ENCODE results near the gene LYPD5.
"Not testable (repeated sequence)": the region's sequence is repeated elsewhere in the genome, so short reads cannot be mapped to it uniquely, and the experiment has no call there.

Gene LYPD5

DNA sequence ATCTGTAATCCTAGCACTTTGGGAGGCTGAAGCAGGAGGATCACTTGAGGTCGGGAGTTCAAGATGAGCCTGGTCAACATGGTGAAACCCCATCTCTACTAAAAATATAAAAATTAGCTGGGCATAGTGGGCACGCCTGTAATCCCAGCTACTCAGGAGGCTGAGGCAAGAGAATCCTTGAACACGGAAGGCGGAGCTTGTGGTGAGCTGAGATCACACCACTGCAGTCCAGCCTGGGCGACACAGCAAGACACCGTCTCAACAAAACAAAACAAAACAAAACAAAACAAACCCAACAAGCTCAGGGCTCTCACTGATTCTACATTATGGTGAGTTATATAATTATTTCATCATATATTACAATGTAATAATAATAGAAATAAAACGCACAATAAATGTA, 4.2 kb upstream of the LYPD5 start:
- DNase-seq (ENCODE audit: low read depth in 2 of 2) = not testable (repeated sequence)

DNA sequence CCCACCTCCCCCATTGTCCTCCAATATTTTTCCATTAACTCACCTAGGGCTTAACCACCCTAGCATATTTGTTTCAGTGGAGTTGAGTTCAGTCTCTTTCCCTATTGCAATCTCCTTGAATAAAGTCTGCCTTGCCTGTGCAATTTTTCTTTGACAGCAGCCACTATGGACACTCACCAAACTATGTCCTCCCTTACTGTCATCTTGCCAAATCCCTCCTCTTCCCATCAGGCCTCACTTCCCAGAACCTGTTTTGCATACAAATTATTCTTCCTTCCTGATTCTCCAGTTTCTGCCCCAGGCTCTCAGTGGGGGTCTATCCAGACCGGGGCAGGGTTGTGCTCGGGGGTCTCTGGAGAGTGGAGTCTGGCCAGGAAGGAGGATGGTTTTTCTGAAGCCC, 2.2 kb upstream of the LYPD5 start:
- DNase-seq (ENCODE audit: low read depth in 2 of 2) = no peak

DNA sequence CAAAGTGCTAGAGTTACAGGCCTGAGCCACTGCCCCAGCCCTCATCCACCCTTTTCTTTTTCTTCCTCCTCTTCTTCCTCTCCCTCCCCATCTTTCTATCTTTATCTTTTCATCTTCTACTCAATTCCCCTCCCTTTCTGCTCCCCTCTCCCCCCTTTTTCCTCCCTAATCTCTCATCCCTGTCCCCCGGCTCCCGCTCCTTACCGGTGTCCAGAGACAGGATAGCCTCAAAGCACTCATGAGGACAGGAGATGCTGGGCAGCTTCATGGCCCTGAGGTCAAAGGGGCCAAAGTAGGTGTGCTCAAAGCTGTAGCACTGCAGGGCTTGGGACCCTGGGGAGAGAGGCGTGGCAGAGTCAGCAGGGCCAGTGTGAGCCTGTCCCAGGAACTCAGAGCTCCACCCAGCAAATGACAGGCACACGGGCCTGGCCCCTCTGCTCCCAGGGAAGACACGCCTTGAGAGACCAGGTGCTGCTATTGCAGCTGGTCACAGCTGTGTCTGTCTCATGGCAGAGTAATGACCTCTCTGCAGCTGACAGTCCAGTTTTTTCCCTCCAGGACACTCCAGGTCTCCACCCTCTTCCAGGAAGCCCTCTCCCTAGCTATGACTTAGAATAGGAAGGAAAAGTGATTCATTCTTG, 2.6 kb downstream of the LYPD5 start:
- DNase-seq (ENCODE audit: low read depth in 2 of 2) = no peak

DNA sequence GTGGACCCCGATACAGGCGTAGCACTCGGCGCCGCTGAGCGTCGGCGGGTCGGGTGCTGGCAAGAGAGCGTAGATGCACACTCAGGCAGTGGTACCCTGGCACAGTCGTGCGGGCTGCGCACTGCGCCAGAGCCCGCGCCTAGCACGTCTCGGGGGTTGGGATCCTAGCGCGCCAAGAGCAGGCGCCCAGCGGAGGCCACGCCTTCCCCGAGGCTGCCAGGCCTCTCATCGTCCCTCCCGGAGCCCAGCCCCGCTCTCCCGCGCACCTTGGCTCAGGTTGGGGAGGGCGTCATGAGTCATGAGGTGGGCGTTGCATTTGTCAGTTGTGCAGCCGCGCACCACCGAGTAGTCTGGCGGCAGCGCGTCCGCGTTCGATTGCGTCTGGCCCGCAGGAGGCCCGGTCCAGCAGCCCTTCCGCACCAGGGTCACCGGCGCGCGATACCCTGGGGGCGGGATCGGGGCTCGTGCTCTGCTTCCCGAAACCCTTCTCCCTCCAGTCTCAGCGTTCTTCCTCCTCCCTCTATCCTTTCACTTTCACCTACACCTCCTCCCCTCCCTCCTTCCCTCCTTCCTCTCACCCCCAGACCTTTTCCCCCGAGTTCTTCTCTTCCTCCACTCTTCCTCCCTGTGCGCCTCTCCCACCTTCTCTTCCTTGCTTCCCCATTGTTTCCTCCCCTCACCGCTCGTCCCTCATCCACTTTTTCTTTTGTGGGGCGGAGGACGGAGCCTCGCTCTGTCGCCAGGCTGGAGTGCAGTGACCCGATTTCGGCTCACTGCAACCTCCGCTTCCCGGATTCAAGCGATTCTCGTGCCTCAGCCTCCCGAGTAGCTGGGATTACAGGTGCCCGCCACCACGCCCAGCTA, 3.5 kb downstream of the LYPD5 start:
- DNase-seq (ENCODE audit: low read depth in 2 of 2) = peak in 1 of 2 donors; percentile 40

DNA sequence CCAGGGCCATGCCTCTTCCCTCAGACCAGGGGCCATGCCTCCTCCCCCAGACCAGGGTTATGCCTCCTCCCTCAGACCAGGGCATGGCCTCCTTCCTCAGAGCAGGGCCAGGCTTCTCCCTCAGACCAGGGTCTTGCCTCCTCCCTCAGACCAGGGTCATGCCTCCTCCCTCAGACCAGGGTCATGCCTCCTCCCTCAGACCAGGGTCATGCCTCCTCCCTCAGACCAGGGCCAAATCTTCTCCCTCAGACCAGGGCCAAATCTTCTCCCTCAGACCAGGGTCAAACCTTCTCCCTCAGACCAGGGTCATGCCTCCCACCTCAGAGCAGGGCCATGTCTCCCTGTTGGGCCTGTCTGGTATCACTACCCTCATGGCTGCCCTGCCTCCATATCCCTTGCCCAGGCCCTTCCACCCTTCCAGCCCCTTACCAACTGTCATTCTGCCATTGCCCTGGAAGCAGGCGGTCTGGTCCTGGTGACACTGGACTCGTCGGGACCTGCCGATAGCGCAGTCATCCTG, 4.2 kb downstream of the LYPD5 start:
- DNase-seq (ENCODE audit: low read depth in 2 of 2) = no peak

DNA sequence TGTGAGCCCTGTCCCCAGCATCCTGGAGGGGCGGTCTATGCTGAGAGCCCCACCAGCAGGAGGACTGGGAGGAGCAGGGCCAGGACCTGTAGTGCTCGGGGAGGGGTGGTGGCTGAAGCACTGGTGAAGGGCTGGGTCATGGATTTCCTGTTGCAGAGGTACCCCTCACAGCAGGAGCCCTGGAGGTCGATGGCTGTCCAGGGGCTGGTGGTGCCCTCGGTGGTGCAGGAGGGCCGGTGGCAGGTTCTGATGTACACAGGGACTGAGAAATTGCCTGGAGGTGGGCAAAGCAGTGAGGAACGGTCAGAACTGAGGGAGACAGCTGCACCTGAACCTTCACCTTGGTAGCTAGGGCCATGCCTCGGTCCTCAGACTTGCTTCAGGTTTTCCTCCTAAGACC, 4.7 kb downstream of the LYPD5 start:
- DNase-seq (ENCODE audit: low read depth in 2 of 2) = no peak

DNA sequence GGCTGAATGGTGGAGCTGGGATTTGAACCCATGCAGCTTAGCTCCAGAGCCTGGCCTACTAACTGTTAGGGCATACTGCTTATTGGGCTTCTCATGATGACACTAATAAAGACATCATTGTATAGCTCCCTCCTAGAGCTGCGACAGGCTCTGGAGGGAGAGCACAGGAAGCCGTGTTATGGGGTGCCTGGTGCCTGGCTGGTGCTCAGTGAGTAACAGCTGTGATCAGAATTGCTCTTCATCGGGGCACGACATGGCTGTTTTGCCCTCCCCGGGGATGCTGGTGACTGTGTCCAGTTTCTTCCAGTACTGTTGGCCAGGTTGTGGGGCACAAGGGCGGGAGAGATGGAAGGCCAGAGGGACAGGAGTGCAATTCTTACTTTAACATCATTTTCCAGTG, 5.1 kb downstream of the LYPD5 start:
- DNase-seq (ENCODE audit: low read depth in 2 of 2) = no peak

DNA sequence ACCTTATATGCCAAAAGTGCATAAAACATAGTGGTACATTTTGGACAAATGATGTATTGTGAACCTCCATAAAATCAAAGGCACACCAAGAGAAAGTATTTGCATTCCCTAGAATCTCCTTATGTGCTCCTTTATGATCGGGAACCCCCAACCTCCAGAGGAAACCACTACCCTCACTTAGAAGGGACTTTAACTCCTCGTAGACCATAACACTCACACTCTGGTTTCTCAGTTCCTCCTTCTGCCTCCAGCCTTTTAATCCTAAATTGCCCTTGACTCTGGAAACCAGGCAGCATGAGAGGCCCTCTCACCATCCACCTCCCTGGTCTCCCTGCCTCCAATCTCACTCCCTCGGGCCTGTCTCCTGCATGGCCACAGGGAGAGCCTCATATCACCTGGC, 11.7 kb downstream of the LYPD5 start:
- no peak for DNase-seq (ENCODE audit: low read depth in 2 of 2)

DNA sequence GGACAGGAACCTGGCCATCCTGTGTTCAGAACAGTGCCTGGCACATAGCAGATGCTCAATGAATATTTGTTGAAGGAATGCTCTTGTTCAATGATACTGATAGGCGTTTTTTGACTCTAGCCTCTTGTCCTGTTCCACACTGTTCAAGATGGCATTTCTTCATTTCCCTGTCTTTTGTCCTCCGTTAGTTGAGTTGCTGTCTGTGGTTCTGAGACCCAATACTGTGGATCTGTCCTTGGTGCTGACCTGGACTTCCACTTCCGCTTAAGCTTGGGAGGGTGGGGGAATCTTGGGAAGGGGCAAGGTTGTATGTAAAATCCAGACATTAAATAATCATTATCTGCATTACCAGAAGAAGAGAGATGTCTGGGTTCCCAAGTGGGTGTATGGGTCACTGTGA, 13.2 kb downstream of the LYPD5 start:
- no peak for DNase-seq (ENCODE audit: low read depth in 2 of 2)

DNA sequence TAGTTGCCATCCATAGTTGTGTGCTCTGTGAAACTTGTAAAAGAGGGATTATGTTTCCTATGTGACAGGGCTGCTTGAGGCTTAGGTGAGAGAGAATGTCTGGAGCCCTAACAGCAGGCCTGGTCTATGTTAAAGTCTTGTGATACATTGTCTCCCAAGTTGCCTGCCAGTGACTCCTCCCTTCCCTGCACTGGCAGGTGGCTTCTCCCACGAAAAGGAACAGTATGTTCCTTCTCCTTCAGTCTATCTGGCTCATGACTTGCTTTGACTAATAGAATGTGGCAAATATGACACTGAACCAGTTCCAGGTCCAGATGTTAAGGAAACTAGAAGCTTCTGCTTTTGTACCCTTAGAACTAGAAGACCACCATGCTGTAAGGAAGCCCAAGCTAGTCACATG, 15.6 kb downstream of the LYPD5 start:
- DNase-seq (ENCODE audit: low read depth in 2 of 2) = no peak

DNA sequence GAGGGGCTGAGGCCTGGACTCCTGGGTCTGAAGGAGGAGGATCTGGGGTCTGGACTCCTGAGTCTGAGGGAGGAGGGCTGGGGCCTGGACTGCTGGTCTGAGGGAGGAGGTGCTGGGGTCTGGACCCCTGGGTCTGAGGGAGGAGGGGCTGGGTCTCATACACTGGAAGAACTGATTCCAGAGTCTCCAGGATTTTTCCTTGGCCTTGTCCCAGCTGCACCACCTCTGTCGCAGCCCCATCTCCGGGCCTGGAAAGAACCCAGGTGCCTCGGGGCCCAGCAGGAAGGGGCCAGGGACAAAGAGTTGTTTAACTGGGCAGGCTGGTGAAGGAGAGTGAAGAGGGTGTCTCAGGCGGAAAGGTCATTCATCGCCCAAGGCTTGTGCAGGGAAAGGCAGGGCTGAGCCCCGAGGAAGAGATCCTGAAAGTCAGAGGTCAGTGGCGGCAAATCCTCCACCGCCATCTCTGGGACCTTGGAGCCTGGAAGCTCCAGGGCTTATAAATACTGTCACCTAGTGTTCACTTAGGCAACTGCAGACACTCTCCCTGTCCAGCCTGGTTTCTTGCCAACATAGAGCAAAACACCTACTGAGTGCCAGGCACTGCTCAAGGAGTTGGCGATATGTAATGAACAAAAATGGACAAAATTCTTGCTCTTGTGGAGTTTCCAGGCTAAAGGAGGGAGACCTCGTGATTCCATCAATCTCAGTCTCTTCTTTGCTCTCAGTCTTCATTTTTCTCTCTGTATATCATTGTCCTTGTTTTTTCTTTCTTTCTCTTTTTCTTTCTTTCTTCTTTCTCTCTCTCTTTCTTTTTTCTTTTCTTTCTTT, 17.1 kb downstream of the LYPD5 start:
- peak; percentile 15 to 31 for DNase-seq (ENCODE audit: low read depth in 2 of 2)

DNA sequence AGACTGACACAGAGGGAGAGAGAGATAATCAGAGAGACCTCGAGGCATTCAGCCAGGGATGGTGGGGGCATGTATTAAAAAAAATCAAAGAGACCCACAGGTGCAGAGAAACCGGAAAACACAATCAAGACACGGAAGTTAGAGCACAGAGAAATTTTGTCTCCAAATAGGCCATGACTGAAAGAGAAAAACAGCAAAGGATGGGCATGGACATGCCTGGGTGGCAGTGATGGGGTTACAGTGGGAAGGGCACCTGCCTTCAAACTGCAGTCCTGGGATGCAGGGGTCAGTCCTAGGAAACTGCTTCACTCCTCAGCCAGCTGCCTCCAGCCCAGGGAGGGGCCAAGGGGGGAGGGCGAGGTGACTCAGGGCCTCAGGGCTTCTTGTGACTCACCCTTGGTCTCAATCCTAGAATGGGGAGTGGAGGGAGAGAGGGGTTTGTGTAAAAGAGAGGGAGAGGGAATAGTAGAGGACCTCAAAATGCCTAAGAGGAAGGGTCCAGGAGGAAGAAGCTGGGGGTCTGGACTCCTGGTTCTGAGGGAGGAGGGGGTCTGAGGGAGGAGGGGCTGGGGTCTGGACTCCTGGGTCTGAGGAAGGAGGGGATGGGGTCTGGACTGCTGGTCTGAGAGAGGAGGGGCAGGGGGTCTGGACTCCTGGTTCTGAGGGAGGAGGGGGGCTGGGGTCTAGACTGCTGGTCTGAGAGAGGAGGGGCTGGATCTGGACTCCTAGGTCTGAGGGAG, 17.8 kb downstream of the LYPD5 start:
- DNase-seq (ENCODE audit: low read depth in 2 of 2) = peak in 1 of 2 donors; percentile 41

DNA sequence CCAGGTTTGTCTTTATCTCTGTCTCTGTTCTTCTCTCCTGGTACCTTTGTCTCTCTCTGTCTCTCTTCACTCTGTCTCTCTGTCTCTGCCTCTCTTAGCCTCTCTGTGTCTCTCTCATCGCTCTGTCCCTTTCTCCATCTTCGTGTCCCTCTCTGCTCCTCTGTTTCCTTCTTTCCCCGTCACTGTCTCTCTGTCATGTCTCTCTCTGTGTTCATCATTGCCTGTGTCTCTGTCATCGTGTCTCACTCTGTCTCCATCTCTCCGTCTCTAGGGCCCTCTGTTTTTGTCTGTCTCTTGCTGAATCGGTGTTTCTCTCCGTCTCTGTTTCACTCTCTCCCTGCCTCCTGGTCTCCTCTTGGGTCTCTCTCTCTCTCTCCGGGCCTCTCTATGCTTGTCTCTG, 18.6 kb downstream of the LYPD5 start:
- no peak for DNase-seq (ENCODE audit: low read depth in 2 of 2)

DNA sequence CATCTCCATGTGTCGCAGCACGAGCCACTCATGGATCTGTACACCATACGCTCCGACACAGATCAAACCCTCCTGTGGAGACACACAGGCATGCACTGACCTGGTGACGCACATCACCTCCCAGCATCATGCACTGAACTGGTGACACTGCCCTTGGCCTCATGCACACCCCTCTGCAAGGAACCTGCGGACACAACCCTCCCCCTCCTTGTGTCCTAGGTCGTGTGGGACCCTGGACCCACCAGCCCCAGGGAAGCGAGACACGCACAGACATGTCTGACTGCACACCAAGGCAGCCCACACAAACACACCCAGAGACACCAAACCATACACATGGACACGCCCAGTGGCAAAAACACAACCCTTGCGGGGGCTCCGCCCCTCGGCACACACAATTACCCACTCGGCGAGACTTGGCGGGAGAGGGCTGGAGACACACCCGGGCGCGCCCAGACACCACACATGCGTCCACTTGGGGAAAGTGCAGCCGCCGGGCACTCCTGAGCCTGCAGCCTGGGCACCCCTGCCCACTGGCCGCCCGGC, 19.5 kb downstream of the LYPD5 start:
- DNase-seq (ENCODE audit: low read depth in 2 of 2) = no peak

DNA sequence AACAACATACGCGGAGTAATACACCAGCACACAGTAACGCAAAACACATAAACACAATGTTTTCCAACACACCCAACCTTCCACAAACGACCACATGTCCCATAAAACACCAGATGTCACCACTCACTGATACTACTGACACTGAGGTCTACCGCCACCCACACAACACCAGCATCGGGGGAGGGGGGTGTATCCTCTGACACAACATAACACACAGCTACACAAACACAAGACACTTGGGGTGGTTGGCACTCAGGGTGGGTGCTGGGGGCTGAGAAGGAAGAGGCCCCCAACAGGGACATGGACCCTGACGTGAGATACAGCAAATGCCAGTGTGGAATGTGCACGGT, 20.0 kb downstream of the LYPD5 start:
- DNase-seq (ENCODE audit: low read depth in 2 of 2) = no peak

DNA sequence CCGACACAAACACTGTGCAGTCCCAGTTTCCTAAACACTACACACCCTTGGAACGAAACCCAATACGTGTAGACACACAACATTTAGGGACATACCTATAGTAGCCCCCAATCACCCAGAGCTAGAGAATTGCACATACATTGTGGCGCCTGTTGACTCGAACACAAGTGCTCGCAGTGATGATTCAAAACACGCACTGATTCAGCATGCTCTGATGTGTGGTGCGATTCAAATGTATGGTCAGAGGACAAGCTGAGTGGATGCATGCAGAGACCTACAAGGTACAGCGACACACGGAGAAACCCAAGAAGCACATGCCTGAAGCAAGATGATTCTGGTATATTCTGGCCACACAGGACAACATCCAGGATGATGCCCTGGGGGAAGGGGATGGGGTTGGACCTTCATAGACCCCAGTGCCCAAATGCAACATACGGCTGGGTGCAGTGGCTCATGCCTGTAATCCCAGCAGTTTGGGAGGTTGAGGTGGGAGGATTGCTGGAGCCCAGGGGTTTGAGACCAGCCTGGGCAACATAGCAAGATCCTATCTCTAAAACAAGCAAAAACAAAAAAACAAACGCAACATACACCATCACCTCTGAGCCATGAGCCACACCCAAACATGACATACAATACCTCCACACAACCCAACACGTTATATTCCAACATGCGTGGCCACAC, 20.5 kb downstream of the LYPD5 start:
- DNase-seq (ENCODE audit: low read depth in 2 of 2) = no peak

DNA sequence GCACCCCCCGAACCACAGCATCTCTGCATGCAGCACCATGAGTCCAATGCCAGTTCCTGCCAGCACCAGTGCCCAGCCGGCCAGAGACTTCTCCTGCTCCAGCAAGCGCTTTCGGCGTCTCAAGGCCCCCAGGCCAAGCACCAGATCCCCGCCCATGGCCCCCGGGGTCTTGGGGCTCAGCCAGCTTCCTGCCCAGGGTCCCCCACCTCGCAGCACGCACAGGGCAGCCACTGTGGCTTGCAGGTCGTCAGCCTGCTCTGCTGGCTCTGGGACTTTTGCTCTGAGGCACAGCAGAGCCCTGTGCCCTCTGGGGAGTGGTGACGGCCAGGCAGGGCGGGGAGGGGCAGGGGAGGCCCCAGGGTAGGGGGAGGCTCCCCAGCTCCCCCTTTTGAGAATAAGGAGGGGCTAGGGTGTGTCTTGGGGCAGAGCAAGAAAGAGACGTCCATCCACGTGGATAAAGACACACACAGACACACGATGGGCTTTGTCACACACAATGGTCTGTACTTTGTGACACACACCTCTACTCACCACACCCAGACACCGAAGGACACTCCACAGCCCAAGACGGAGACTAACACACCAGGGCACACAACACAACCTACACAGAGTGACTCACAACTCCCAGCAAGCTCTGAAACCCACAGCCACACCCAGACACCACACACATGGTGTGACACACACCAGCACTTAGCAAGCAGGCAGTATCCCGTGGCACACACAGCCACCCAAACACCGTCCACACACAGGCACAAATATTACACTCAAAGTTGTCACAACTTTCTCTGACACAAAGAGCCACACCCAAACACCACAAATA, 21.3 kb downstream of the LYPD5 start, which contains the start of gene KCNN4:
Gene KCNN4 (minus strand): TSS at position 268 of the 820 bp plus-strand sequence. CDS start 112 bp downstream, at position 156.
- peak in 1 of 2 donors; percentile 28 for DNase-seq (ENCODE audit: low read depth in 2 of 2)

DNA sequence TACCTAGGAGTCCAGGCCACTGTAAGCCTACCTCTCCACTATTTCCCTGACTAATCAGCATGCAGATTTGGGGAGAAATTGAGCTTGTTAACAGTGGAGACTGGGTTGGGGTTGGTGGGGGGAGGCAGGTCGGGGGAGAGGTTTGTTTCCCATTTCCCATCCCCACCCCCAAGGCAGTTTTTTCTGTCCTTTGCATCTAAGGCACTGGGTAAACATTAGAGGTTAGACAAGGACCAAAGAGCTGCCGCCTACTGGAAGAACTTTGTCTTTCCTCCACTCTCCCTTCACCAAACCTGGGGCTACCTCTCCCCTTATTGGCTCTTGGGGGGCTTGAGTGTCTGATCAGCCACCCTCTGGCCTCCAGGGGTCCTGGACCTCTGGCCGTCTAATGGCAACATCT, 22.4 kb downstream of the LYPD5 start:
- no peak for DNase-seq (ENCODE audit: low read depth in 2 of 2)

DNA sequence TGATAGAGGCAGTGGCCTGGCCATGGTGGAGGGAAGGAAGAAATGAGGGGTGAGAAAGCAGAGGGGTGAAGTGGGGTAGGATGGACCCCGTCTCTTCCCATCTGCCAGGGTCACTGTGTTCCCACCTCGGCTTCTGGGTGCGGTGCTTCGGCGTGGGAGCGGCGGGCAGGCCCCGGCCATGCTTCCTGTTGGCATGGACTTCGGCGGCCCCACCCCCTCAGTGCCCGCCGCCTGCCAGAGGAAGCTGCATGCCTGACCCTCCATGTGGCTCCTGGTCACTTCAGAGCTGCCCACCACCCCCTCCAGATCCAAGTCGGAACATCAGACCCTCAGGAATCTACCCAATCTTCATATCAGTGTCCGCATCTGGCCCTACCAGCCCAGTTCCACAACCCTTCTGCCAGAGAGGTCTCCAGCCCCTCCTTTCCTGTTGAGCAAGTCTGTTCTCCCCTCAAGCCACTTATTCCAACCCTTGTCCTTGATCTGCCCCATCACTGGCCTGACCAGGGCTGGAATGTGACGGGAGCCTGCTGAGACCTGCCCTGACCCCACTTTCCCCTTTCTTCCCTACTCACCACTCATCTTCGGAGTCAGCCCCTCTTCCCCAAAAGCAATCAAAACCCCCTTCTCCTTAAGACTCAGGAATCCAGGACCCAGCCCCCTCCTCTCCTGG, 23.0 kb downstream of the LYPD5 start:
- no peak for DNase-seq (ENCODE audit: low read depth in 2 of 2)

Measured in stimulated activated CD8-positive, alpha-beta memory T cell treated with anti-CD3 and anti-CD28 coated beads, Interleukin-2, amount 100 ng/mL, for 1 hour (primary cell).